Peyer's patch (tissue), 4 donors: ENCODE measurements around the gene RHOD.

Experiments used
- POLR2A ChIP-seq, 2 donors: fragments of 450-650 bp; IDR thresholded peaks; one replicate each; pipeline ENCODE4 v1.5.1; 2017; ENCODE audit warnings: antibody characterized with exemption in 2 of 2, mild to moderate bottlenecking in 2 of 2, moderate library complexity in 2 of 2
- TF ChIP-seq, protein P1 (sequence below), 6 experiments: fragments of 450-650 bp in 4 of 6; fragments of 200-600 bp in 2 of 6; sonication (generic) in 1 of 6; IDR thresholded peaks; one replicate each; pipeline ENCODE4 v1.5.1; 2017 to 2019; ENCODE audit warnings: antibody characterized with exemption in 6 of 6, mild to moderate bottlenecking in 3 of 6, moderate library complexity in 1 of 6

DNA sequence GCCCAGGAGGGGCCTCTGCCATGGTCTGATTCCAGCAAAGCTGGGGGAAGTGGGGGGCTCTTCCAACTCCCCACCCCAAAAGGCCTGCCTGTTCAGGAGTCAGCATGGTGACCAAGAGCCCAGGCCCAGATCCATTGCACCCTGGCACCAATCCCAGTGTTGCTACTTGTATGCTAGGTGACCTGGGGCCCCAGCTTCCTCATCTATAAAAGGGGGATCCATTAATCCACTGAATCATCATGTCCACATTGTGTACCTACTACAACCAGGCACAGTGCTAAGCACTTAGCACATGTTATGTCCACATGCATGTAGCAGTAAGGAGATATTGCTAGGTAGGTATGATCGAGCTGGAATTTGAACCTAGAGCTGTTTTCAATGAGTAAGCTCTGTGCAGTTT, 31.7 kb upstream of the RHOD start:
- TF ChIP-seq POLR2A (IDR thresholded peaks at IDR 0.05), result no peak
- TF ChIP-seq, protein P1, sequence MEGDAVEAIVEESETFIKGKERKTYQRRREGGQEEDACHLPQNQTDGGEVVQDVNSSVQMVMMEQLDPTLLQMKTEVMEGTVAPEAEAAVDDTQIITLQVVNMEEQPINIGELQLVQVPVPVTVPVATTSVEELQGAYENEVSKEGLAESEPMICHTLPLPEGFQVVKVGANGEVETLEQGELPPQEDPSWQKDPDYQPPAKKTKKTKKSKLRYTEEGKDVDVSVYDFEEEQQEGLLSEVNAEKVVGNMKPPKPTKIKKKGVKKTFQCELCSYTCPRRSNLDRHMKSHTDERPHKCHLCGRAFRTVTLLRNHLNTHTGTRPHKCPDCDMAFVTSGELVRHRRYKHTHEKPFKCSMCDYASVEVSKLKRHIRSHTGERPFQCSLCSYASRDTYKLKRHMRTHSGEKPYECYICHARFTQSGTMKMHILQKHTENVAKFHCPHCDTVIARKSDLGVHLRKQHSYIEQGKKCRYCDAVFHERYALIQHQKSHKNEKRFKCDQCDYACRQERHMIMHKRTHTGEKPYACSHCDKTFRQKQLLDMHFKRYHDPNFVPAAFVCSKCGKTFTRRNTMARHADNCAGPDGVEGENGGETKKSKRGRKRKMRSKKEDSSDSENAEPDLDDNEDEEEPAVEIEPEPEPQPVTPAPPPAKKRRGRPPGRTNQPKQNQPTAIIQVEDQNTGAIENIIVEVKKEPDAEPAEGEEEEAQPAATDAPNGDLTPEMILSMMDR (IDR thresholded peaks at IDR 0.05), result no peak
